ENCODE data around the gene ZNF839. TPM values are rescaled to one million over a fixed set of nuclear protein-coding genes. Genes with fewer than 3 reads are reported as not detected.

The ZNF839 gene
- total and polyA plus RNA-seq, 2 experiments from 2014 or later = 8.3 to 9.8 TPM

GRCh38 chr14:102390064-102390855 lies 70.7 kb downstream of the ZNF839 start:
- 76% methylated on average over 2 of the region's 2 CpGs for WGBS (ENCODE audit: low lambda C conversion rate, missing lambda C conversion rate)
- Histone ChIP-seq H3K4me2 (no peak overlapping the region), H3K4me3 (no peak overlapping the region), H3K79me2 (peaks cover 2% of the 10 kb centered on the region), H3K27ac (peak overlapping the region; percentile 69), H3K27me3 (no peaks in the 10 kb centered on the region), H3K9me2 (replicated peaks; ENCODE audit: insufficient read depth) (no peaks in the 10 kb centered on the region), H4K20me1 (ENCODE audit: insufficient read depth, poor library complexity, severe bottlenecking) (no peaks in the 10 kb centered on the region), H3K4me1 (ENCODE audit: insufficient read depth) (no peaks in the 10 kb centered on the region), H2AFZ (no peak overlapping the region), H3K36me3 (replicated peaks; ENCODE audit: insufficient read depth, low read depth) (no peaks in the 10 kb centered on the region), H3K9me3 (ENCODE audit: low read depth) (no peaks in the 10 kb centered on the region)
- DNase-seq (ENCODE audit: low spot score) = no peak
- TF ChIP-seq, protein P1, sequence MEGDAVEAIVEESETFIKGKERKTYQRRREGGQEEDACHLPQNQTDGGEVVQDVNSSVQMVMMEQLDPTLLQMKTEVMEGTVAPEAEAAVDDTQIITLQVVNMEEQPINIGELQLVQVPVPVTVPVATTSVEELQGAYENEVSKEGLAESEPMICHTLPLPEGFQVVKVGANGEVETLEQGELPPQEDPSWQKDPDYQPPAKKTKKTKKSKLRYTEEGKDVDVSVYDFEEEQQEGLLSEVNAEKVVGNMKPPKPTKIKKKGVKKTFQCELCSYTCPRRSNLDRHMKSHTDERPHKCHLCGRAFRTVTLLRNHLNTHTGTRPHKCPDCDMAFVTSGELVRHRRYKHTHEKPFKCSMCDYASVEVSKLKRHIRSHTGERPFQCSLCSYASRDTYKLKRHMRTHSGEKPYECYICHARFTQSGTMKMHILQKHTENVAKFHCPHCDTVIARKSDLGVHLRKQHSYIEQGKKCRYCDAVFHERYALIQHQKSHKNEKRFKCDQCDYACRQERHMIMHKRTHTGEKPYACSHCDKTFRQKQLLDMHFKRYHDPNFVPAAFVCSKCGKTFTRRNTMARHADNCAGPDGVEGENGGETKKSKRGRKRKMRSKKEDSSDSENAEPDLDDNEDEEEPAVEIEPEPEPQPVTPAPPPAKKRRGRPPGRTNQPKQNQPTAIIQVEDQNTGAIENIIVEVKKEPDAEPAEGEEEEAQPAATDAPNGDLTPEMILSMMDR (IDR thresholded peaks at IDR 0.05; ENCODE audit: poor library complexity) = no peak
- TF ChIP-seq EZH2phosphoT487 (IDR thresholded peaks at IDR 0.05; ENCODE audit: low read depth, severe bottlenecking, unreplicated experiment) (no peak), EZH2 (IDR thresholded peaks at IDR 0.05; ENCODE audit: borderline replicate concordance) (no peak)

Other genes with a start within 250 kb of the ZNF839 start
- 589 and 765 TPM in 2 replicates for gene HSP90AA1, start 232.7 kb upstream of the ZNF839 start, total RNA-seq
- 436 and 503 TPM in 2 replicates for gene HSP90AA1, start 232.7 kb upstream of the ZNF839 start, polyA plus RNA-seq
- 24.0 and 32.9 TPM in 2 replicates for gene WDR20, start 179.8 kb upstream of the ZNF839 start, total RNA-seq
- 15.3 and 20.2 TPM in 2 replicates for gene WDR20, start 179.8 kb upstream of the ZNF839 start, polyA plus RNA-seq
- gene MOK, start 14.6 kb upstream of the ZNF839 start, total RNA-seq = 8.3 and 9.3 TPM in 2 replicates
- gene MOK, start 14.6 kb upstream of the ZNF839 start, polyA plus RNA-seq = 8.8 and 13.5 TPM in 2 replicates
- gene CINP, start 43.1 kb downstream of the ZNF839 start, total RNA-seq = 30.5 and 40.2 TPM in 2 replicates
- 22.9 and 33.8 TPM in 2 replicates for gene CINP, start 43.1 kb downstream of the ZNF839 start, polyA plus RNA-seq
- gene TECPR2, start 43.2 kb downstream of the ZNF839 start, total RNA-seq = 12.4 and 20.1 TPM in 2 replicates
- 7.3 and 9.5 TPM in 2 replicates for gene TECPR2, start 43.2 kb downstream of the ZNF839 start, polyA plus RNA-seq
- 43.8 and 46.5 TPM in 2 replicates for gene ANKRD9, start 190.0 kb downstream of the ZNF839 start, total RNA-seq
- 88.1 and 90.7 TPM in 2 replicates for gene ANKRD9, start 190.0 kb downstream of the ZNF839 start, polyA plus RNA-seq